PC-9 (cell line): ENCODE data around the gene MYO6.

Source experiments
- CTCF ChIP-seq: fragments of 200-600 bp; sonication (generic); conservative IDR thresholded peaks from 2 replicates; pipeline ENCODE4 v1.6.1; 2017; ENCODE audit warnings: mixed run types, antibody characterized with exemption, mild to moderate bottlenecking, moderate library complexity
- EZH2 ChIP-seq: fragments of 200-600 bp; sonication (generic); IDR thresholded peaks from 2 replicates; pipeline ENCODE4 v1.8.0; 2017; ENCODE audit warnings: antibody characterized with exemption, low read depth

GRCh38 chr6:75719133-75719532 is 29.9 kb upstream of the MYO6 start:
- no peak for TF ChIP-seq CTCF
- no peak for TF ChIP-seq EZH2
